Activated naive CD8-positive, alpha-beta T cell treated with anti-CD3 and anti-CD28 coated beads, Interleukin-2, amount 10 ng/mL, durations not matched to agents 7 days and 5 days (primary cell): ENCODE measurements around the gene UQCC2. TPM values are rescaled to one million over a fixed set of nuclear protein-coding genes. Genes with fewer than 3 reads are reported as not detected.

Source experiments
- ATAC-seq: fragments of 150-1000 bp; cut with Tn5 transposase; one replicate; pipeline ENCODE4 v1.10.0; 2021; ENCODE audit warnings: low read depth, moderate library complexity
- POLR2A ChIA-PET: fragments of 350-600 bp; sonication (Branson Sonifier 250); formaldehyde crosslinking; loops from one replicate; lab custom pipeline; 2021; ENCODE audit warnings: antibody characterized with exemption; lab: Charles Lee
- DNase-seq: peaks from one replicate; pipeline ENCODE4 v3.0.0; 2021
- H3K27ac Mint-ChIP-seq: one replicate; pipeline ENCODE4 v1.8.0; 2022; ENCODE audit warnings: mild to moderate bottlenecking, mixed read lengths
- H3K27me3 Mint-ChIP-seq: one replicate; pipeline ENCODE4 v1.8.0; 2022; ENCODE audit warnings: mild to moderate bottlenecking, moderate library complexity, mixed read lengths
- H3K36me3 Mint-ChIP-seq: one replicate; pipeline ENCODE4 v1.8.0; 2021; ENCODE audit warnings: mild to moderate bottlenecking, mixed read lengths
- H3K4me1 Mint-ChIP-seq: one replicate; pipeline ENCODE4 v1.8.0; 2021; ENCODE audit warnings: mixed read lengths
- H3K4me3 Mint-ChIP-seq: one replicate; pipeline ENCODE4 v1.8.0; 2022; ENCODE audit warnings: mild to moderate bottlenecking, moderate library complexity, mixed read lengths
- H3K9me3 Mint-ChIP-seq: one replicate; pipeline ENCODE4 v1.8.0; 2021; ENCODE audit warnings: mixed read lengths
- total RNA-seq, 2 experiments: library from RNA; stranded (reverse); gene quantifications; one replicate each; pipeline ENCODE4 v1.2.3, GENCODE V29; 2021

UQCC2 gene
- total RNA-seq, 2 experiments from 2014 or later = 60.9 to 64.0 TPM

DNA sequence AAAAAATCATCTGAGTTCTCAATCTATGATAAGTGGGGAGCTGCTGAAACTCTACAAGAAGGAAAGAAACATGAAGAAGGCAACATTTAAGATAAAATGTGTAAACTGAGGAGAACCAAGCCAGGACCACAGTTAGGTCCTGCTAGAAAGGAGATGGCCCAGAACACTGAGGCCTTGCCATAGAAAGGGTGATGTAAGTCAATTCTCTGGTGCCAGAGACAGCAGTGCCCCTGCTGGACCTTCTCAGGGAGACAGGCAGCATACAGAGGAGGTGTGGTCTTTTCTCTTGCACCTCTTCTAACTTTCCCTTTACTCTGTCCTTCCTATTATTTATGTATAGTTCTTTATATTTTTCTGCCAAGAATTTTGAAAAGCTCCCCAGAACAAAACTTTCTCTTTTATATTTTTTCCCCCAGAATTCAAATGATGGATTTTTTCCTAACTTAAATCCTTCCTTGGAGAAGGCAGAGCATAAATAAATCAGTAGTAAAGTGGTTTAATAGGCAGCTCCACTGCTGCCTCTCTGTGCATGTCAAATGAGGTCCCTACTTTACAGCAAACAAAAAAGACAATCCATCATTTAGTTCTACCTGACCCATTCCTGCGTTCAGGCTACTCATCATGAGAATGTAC lies 9.0 kb downstream of the UQCC2 start:
- Mint-ChIP-seq H3K27ac (peak overlapping the region; percentile 65), H3K4me1 (peaks cover 19% of the 10 kb centered on the region)
- DNase-seq = no peak

DNA sequence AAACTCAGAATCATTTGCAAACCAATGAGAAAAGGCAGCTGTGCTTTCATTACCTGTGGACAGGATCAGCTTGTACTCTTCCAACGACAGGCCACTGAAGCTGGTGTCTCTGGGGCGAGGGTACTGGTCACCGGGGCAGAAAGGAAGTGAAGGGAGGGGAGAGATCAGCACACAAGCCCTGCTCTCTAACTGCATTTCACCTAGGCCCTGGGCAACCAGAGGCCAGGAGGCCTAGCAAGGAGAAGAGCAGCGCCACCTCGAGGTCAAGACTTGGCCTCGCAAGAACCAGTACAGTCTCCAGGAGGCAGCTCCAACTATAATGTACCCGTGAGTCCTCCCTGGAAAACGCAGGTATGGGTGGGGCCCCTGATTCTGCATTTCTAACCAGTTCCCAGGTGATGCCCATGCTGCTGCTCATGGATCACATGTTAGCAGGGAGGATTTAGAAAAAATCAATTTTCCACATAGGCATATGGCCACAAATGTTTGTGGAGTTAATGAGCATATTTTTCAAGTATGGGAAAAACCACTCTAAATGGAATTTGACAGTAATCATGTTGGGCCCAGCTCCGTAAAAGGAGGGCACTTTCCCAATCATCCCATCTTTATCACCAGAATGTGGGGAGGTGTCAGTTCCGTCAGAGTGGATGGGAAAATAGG lies 11.0 kb downstream of the UQCC2 start:
- Mint-ChIP-seq H3K27ac (peak overlapping the region; percentile 7), H3K4me3 (no peak overlapping the region), H3K36me3 (peaks cover 3% of the 10 kb centered on the region)

More for the DNA sequence above, 9.0 kb downstream of the UQCC2 start:
- POLR2A ChIA-PET = no interaction called here
- peak; percentile 51 for ATAC-seq
- Mint-ChIP-seq H3K4me3 (no peak overlapping the region), H3K9me3 (no peaks in the 10 kb centered on the region), H3K36me3 (peaks cover 2% of the 10 kb centered on the region), H3K27me3 (no peaks in the 10 kb centered on the region)

GRCh38 chr6:33699739-33700138 lies 11.8 kb downstream of the UQCC2 start:
- peaks cover 40% of the 10 kb centered on the region for H3K4me1 Mint-ChIP-seq
- ATAC-seq (no peak), DNase-seq (no peak)
- no peaks in the 10 kb centered on the region for H3K27me3 Mint-ChIP-seq
- no peak overlapping the region for H3K4me3 Mint-ChIP-seq
- POLR2A ChIA-PET = interaction anchor here (2.3 kb wide), 1 partner anchor 12 kb away, joined by 11 read pairs; the partner anchor contains the start of gene UQCC2
- H3K36me3 Mint-ChIP-seq = peaks cover 3% of the 10 kb centered on the region
- peak overlapping the region; percentile 22 for H3K27ac Mint-ChIP-seq
- H3K9me3 Mint-ChIP-seq = no peaks in the 10 kb centered on the region

More for the DNA sequence above, 11.0 kb downstream of the UQCC2 start:
- POLR2A ChIA-PET = interaction anchor here (0.7 to 2.3 kb wide), 4 partner anchors 11 to 130 kb away, joined by 4 to 11 read pairs (median 4); partner anchors contain the start of gene UQCC2
- H3K4me1 Mint-ChIP-seq = peaks cover 37% of the 10 kb centered on the region
- peak; percentile 76 for DNase-seq
- ATAC-seq = peak; percentile 71
- H3K27me3 Mint-ChIP-seq = no peaks in the 10 kb centered on the region
- no peaks in the 10 kb centered on the region for H3K9me3 Mint-ChIP-seq

DNA sequence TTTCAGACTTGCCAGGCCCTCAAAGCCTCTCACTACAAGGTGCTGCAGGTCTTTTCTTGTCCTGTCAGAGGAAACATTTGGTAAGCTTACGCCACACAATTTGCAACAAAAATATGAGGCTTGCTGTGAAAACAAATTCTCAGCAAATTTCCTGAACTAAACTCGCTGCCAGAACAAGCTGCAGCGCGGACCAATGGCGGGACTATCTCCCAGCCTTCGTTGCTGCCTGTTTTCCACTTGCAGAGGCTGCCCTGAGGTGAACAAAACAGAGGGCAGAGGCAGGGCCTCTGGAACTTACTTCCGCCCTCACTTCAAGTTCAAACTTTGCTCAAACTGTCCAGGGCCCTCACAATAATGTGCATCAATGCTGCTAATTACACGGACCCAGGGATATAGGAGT lies 12.4 kb downstream of the UQCC2 start:
- no peaks in the 10 kb centered on the region for H3K27me3 Mint-ChIP-seq
- no peak for ATAC-seq
- DNase-seq = no peak
- H3K4me1 Mint-ChIP-seq = peaks cover 46% of the 10 kb centered on the region
- peaks cover 9% of the 10 kb centered on the region for H3K36me3 Mint-ChIP-seq
- H3K27ac Mint-ChIP-seq = peak overlapping the region; percentile 22
- H3K4me3 Mint-ChIP-seq = no peak overlapping the region
- POLR2A ChIA-PET = no interaction called here
- no peaks in the 10 kb centered on the region for H3K9me3 Mint-ChIP-seq

- DNase-seq = no peak
- H3K36me3 Mint-ChIP-seq = peaks cover 12% of the 10 kb centered on the region
- no peaks in the 10 kb centered on the region for H3K27me3 Mint-ChIP-seq
- ATAC-seq = no peak
- peaks cover 49% of the 10 kb centered on the region for H3K4me1 Mint-ChIP-seq
- no peak overlapping the region for H3K27ac Mint-ChIP-seq
- POLR2A ChIA-PET = no interaction called here
- no peak overlapping the region for H3K4me3 Mint-ChIP-seq
- no peaks in the 10 kb centered on the region for H3K9me3 Mint-ChIP-seq
Measured at GRCh38 chr6:33698494-33698893, 13.0 kb downstream of the UQCC2 start.

DNA sequence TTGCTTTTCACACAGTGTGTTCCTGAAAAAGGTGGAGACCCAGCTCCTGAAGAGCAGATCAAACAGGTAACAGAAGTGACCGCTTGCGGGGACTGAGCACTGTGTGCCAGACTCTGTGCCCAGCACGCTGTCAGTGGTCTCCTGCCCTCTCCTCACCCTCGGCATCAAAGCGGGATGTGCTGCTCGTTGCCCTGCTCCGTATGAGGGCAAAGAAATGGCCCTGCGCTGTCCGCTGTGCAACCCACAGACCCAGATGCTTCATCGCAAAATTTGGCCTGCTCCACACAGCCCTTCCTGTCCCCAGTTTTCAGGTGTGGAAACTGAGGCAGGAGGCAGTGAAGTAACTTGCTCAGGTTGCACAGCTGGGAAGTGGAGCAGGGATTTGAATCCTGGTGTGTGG lies 13.7 kb downstream of the UQCC2 start:
- peaks cover 12% of the 10 kb centered on the region for H3K36me3 Mint-ChIP-seq

DNA sequence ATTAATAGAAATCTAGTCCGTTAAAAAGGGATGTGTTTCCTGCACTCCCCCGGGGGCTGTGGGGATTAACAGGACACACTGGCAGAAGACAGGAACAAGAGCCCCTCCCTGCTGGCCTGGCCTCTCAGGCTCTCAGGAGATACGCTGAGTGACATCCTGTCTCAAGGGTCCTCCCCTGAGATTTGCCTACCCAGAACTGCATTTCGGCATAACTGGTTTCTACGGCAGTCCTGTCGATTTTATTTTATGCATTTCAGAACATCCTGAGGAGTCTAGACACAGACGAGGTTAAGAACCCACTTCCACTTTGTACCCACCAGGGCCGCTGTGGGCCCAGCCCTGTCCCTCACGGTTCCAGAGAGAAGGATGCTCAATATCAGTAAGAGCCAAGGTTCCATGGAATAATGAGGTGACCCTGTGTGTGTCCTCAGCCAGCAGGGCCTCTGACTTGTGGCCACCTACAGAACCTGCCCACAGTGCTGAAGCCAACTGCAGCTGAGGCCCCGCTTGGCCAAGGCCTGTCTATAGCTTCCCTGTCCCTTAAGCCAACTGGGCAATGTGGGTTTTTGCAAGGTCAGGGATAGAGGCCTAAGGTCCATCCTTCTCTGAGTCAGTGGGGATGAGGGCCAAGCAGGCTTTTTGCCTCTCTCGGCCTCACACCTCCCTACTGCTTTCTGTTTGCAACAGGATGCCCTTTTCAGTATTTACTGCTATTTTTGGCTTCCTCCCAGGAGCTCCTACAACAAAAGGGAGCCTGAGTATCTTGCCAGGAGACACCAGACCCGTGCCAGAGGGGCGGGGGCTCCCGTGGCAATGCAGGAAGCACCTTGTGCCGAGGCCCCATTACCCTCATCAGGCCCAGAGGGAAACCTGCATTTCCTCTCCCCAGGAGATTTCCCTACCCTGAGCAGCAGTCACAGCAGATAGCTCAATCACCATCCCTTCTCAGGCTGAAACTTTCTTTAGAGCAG lies 14.7 kb downstream of the UQCC2 start:
- peak; percentile 54 for ATAC-seq
- H3K27ac Mint-ChIP-seq = peak overlapping the region; percentile 93
- POLR2A ChIA-PET = interaction anchor here (0.8 to 1.9 kb wide), 7 partner anchors 10 to 118 kb away, joined by 3 to 5 read pairs (median 4); partner anchors contain the start of genes ITPR3 and UQCC2
- DNase-seq = peak; percentile 48
- H3K4me1 Mint-ChIP-seq = peaks cover 58% of the 10 kb centered on the region
- peak overlapping the region; percentile 74 for H3K4me3 Mint-ChIP-seq
- no peaks in the 10 kb centered on the region for H3K9me3 Mint-ChIP-seq
- no peaks in the 10 kb centered on the region for H3K27me3 Mint-ChIP-seq
- H3K36me3 Mint-ChIP-seq = peaks cover 18% of the 10 kb centered on the region

More for the DNA sequence above, 13.7 kb downstream of the UQCC2 start:
- ATAC-seq = no peak
- Mint-ChIP-seq H3K27ac (peak overlapping the region; percentile 93), H3K4me1 (peaks cover 54% of the 10 kb centered on the region), H3K4me3 (no peak overlapping the region), H3K27me3 (no peaks in the 10 kb centered on the region), H3K9me3 (no peaks in the 10 kb centered on the region)
- POLR2A ChIA-PET = interaction anchor here (0.8 to 1.9 kb wide), 7 partner anchors 9 to 119 kb away, joined by 3 to 5 read pairs (median 4); partner anchors contain the start of genes ITPR3 and UQCC2
- DNase-seq = no peak

DNA sequence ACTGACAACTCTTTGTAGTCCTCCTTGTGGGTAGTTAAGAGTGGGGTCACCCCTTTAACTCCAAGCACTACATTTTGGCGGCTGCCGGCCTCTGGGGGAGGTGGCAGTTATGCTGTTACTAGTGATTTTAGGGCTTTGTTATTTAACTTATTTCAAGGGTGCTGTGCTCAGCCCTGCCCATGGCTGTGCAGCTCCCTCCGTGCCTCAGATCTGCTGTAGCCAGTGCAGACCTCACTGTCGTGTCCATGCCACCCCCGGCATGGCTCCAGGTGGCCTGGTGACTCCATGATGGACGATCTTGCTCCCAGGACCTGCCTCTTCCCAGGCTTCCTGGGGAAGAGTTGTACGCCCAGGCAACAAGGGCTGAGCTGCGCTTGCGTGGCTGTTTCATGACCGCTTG lies 15.4 kb downstream of the UQCC2 start:
- Mint-ChIP-seq H3K9me3 (no peaks in the 10 kb centered on the region), H3K27ac (peak overlapping the region; percentile 93), H3K36me3 (peaks cover 22% of the 10 kb centered on the region), H3K4me3 (peak overlapping the region; percentile 74), H3K4me1 (peaks cover 63% of the 10 kb centered on the region), H3K27me3 (no peaks in the 10 kb centered on the region)
- POLR2A ChIA-PET = interaction anchor here (1.9 kb wide), 1 partner anchor 75 kb away, joined by 4 read pairs; the partner anchor contains the start of gene ITPR3
- DNase-seq (no peak), ATAC-seq (no peak)

- POLR2A ChIA-PET = interaction anchor here (0.6 to 1.6 kb wide), 3 partner anchors 10 to 264 kb away, joined by 3 to 7 read pairs (median 5); partner anchors contain the start of gene BAK1
- DNase-seq (no peak), ATAC-seq (no peak)
- Mint-ChIP-seq H3K27me3 (no peaks in the 10 kb centered on the region), H3K4me3 (no peak overlapping the region), H3K36me3 (peaks cover 22% of the 10 kb centered on the region), H3K9me3 (no peaks in the 10 kb centered on the region), H3K4me1 (peaks cover 67% of the 10 kb centered on the region), H3K27ac (peak overlapping the region; percentile 98)
Measured at GRCh38 chr6:33695451-33695887, 16.0 kb downstream of the UQCC2 start.

GRCh38 chr6:33694977-33695376 lies 16.5 kb downstream of the UQCC2 start:
- H3K4me3 Mint-ChIP-seq = peak overlapping the region; percentile 61
- no peaks in the 10 kb centered on the region for H3K9me3 Mint-ChIP-seq
- H3K36me3 Mint-ChIP-seq = peaks cover 22% of the 10 kb centered on the region

GRCh38 chr6:33694401-33694931 lies 17.0 kb downstream of the UQCC2 start:
- no peaks in the 10 kb centered on the region for H3K27me3 Mint-ChIP-seq
- DNase-seq (peak; percentile 49), ATAC-seq (peak; percentile 43)
- H3K4me3 Mint-ChIP-seq = peak overlapping the region; percentile 61
- POLR2A ChIA-PET = interaction anchor here (0.9 to 1.6 kb wide), 9 partner anchors 11 to 263 kb away, joined by 3 to 7 read pairs (median 4); partner anchors contain the start of genes BAK1, ITPR3 and UQCC2
- H3K4me1 Mint-ChIP-seq = peaks cover 61% of the 10 kb centered on the region
- no peaks in the 10 kb centered on the region for H3K9me3 Mint-ChIP-seq
- peak overlapping the region; percentile 98 for H3K27ac Mint-ChIP-seq
- H3K36me3 Mint-ChIP-seq = peaks cover 26% of the 10 kb centered on the region

More at GRCh38 chr6:33694977-33695376, 16.5 kb downstream of the UQCC2 start:
- H3K4me1 Mint-ChIP-seq = peaks cover 62% of the 10 kb centered on the region
- H3K27ac Mint-ChIP-seq = peak overlapping the region; percentile 98
- POLR2A ChIA-PET = interaction anchor here (0.6 to 1.6 kb wide), 7 partner anchors 11 to 264 kb away, joined by 3 to 7 read pairs (median 4); partner anchors contain the start of genes BAK1, ITPR3 and UQCC2
- H3K27me3 Mint-ChIP-seq = no peaks in the 10 kb centered on the region
- ATAC-seq (no peak), DNase-seq (no peak)
